HCT116 (cell line): Measurements from ENCODE around the gene SERPINA3. TPM values are rescaled to one million over a fixed set of nuclear protein-coding genes. Genes with fewer than 3 reads are reported as not detected.

Experiments used
- ATAC-seq: fragments of 200-7000 bp; cut with Tn5 transposase; 2 replicates; pipeline ENCODE4 v1.9.1; 2020; ENCODE audit warnings: mild to moderate bottlenecking, moderate library complexity
- BruUV-seq: library from RNA; stranded (reverse); fragments of 400-500 nt; replicated peaks from 2 replicates; lab custom pipeline; 2021; lab: Mats Ljungman, UMichigan
- CTCF ChIA-PET: fragments of 300-600 bp; sonication (Branson Sonifier 250); formaldehyde crosslinking; loops from one replicate; lab custom pipeline; 2021; ENCODE audit warnings: antibody characterized with exemption; lab: Charles Lee
- POLR2A ChIA-PET: fragments of 300-600, 350-600 bp; sonication (Branson Sonifier 250); formaldehyde crosslinking; loops from one replicate; lab custom pipeline; 2021; ENCODE audit warnings: antibody characterized with exemption; lab: Charles Lee
- RAD21 ChIA-PET, 2 experiments: fragments of 300-600 bp; sonication (Branson Sonifier 250); formaldehyde crosslinking; loops; one replicate each; lab custom pipeline; 2023; ENCODE audit warnings: low total read pairs in 2 of 2; ENCODE audit not compliant: uncharacterized antibody in 2 of 2, unreplicated experiment in 2 of 2, low non-redundant PET in 1 of 2; lab: Charles Lee
- DNase-seq: peaks from one replicate; pipeline ENCODE4 v3.0.0-alpha.2; 2010; ENCODE audit warnings: low read depth, low spot score
- H2AFZ ChIP-seq: fragments of 200-600 bp; shearing (Covaris generic), sonication (generic); 2 replicates; pipeline ENCODE4 v1.6.1; 2017; ENCODE audit warnings: low read depth, mixed run types, mixed read lengths, antibody characterized with exemption, low read length; ENCODE audit not compliant: poor library complexity, severe bottlenecking
- H3K27ac ChIP-seq: 2 replicates; pipeline ENCODE4 v1.5.1; 2012; ENCODE audit warnings: low read depth, low read length
- H3K27me3 ChIP-seq: fragments of 200-600 bp; sonication (generic); 2 replicates; pipeline ENCODE4 v1.6.1; 2016; ENCODE audit warnings: mixed run types, low read length, mixed read lengths; ENCODE audit not compliant: insufficient read depth
- H3K36me3 ChIP-seq, 2 experiments: fragments of 200-500 bp in 1 of 2; fragments of 200-600 bp in 1 of 2; sonication (Bioruptor generic) in 1 of 2; sonication (generic) in 1 of 2; 2 replicates each; pipeline versions ENCODE4 v1.5.1 to v1.6.1; 2014 to 2016; ENCODE audit warnings: low read length in 2 of 2, inconsistent platforms in 1 of 2, mixed read lengths in 1 of 2, mixed run types in 1 of 2; ENCODE audit not compliant: insufficient read depth in 2 of 2, control insufficient read depth in 1 of 2
- H3K4me1 ChIP-seq, 2 experiments: fragments of 200-600 bp in 1 of 2; sonication (generic) in 1 of 2; 2 replicates each; pipeline versions ENCODE4 v1.5.1 to v1.6.1; 2012 to 2017; ENCODE audit warnings: low read length in 2 of 2, inconsistent platforms in 1 of 2, mild to moderate bottlenecking in 1 of 2, mixed read lengths in 1 of 2, mixed run types in 1 of 2, moderate library complexity in 1 of 2; ENCODE audit not compliant: insufficient read depth in 2 of 2, control insufficient read depth in 1 of 2
- H3K4me2 ChIP-seq: fragments of 200-600 bp; sonication (generic); 2 replicates; pipeline ENCODE4 v1.6.1; 2017; ENCODE audit warnings: mixed run types, low read length, mixed read lengths
- H3K4me3 ChIP-seq, 2 experiments: fragments of 200-600 bp in 1 of 2; sonication (generic) in 1 of 2; replicated peaks in 1 of 2; 2 replicates each; pipeline ENCODE4 v1.5.1; 2011 to 2016; ENCODE audit warnings: low read length in 2 of 2, control low read depth in 1 of 2, low read depth in 1 of 2, mild to moderate bottlenecking in 1 of 2, mixed read lengths in 1 of 2, mixed run types in 1 of 2
- H3K79me2 ChIP-seq: fragments of 200-600 bp; sonication (generic); 2 replicates; pipeline ENCODE4 v1.6.1; 2017; ENCODE audit warnings: mild to moderate bottlenecking, mixed run types, low read length, moderate library complexity, mixed read lengths; ENCODE audit not compliant: insufficient read depth
- H3K9ac ChIP-seq: fragments of 200-600 bp; sonication (generic); 2 replicates; pipeline ENCODE4 v1.6.1; 2016; ENCODE audit warnings: low read length, mixed read lengths
- H3K9me2 ChIP-seq: fragments of 200-600 bp; sonication (generic), shearing (Covaris generic); 2 replicates; pipeline ENCODE4 v1.6.1; 2017; ENCODE audit warnings: mixed run types, mild to moderate bottlenecking, moderate library complexity; ENCODE audit not compliant: insufficient read depth
- H3K9me3 ChIP-seq, 2 experiments: fragments of 200-500 bp in 1 of 2; fragments of 200-600 bp in 1 of 2; sonication (Bioruptor generic) in 1 of 2; sonication (generic) in 1 of 2; 2 replicates each; pipeline ENCODE4 v1.6.1; 2014 to 2017; ENCODE audit warnings: low read length in 2 of 2, mixed read lengths in 2 of 2, inconsistent platforms in 1 of 2, low read depth in 1 of 2, mild to moderate bottlenecking in 1 of 2, mixed run types in 1 of 2, moderate library complexity in 1 of 2; ENCODE audit not compliant: control insufficient read depth in 1 of 2, insufficient read depth in 1 of 2
- H4K20me1 ChIP-seq: fragments of 200-600 bp; sonication (generic), shearing (Covaris generic); 2 replicates; pipeline ENCODE4 v1.6.1; 2017; ENCODE audit warnings: mixed run types, mild to moderate bottlenecking, moderate library complexity; ENCODE audit not compliant: insufficient read depth
- ATF3 ChIP-seq: IDR thresholded peaks from 2 replicates; pipeline ENCODE4 v1.6.1; 2012
- CEBPB ChIP-seq: IDR thresholded peaks from 2 replicates; pipeline ENCODE4 v1.6.1; 2012; ENCODE audit warnings: low read depth
- ELF1 ChIP-seq: IDR thresholded peaks from 2 replicates; pipeline ENCODE4 v1.6.1; 2012; ENCODE audit warnings: low read depth, borderline replicate concordance
- EZH2 ChIP-seq: fragments of 200-600 bp; sonication (generic); IDR thresholded peaks from 2 replicates; pipeline ENCODE4 v1.6.1; 2017; ENCODE audit warnings: antibody characterized with exemption, mixed run types
- EZH2phosphoT487 ChIP-seq: fragments of 200-600 bp; IDR thresholded peaks from 2 replicates; pipeline ENCODE4 v1.6.1; 2018; ENCODE audit warnings: antibody characterized with exemption, borderline replicate concordance
- FOSL1 ChIP-seq: IDR thresholded peaks from 2 replicates; pipeline ENCODE4 v1.6.1; 2012; ENCODE audit warnings: low read depth
- POLR2A ChIP-seq: IDR thresholded peaks from 2 replicates; pipeline ENCODE4 v1.7.0; 2011; ENCODE audit warnings: borderline replicate concordance; ENCODE audit not compliant: insufficient read depth, insufficient read length; ENCODE audit errors: extremely low read depth
- POLR2AphosphoS5 ChIP-seq: IDR thresholded peaks from 2 replicates; pipeline ENCODE4 v1.6.1; 2011; ENCODE audit warnings: mild to moderate bottlenecking, low read depth, low read length, moderate library complexity
- RAD21 ChIP-seq: IDR thresholded peaks from 2 replicates; pipeline ENCODE4 v1.6.1; 2012; ENCODE audit warnings: low read depth, mild to moderate bottlenecking
- SRF ChIP-seq: IDR thresholded peaks from 2 replicates; pipeline ENCODE4 v1.6.1; 2012; ENCODE audit warnings: low read depth
- YY1 ChIP-seq: IDR thresholded peaks from 2 replicates; pipeline ENCODE4 v1.6.1; 2011; ENCODE audit warnings: low read length, low read depth, moderate library complexity, mild to moderate bottlenecking; ENCODE audit not compliant: insufficient replicate concordance; ENCODE audit errors: extremely low read depth
- ZBTB33 ChIP-seq: IDR thresholded peaks from 2 replicates; pipeline ENCODE4 v1.6.1; 2011; ENCODE audit warnings: mild to moderate bottlenecking, low read length, moderate library complexity; ENCODE audit not compliant: insufficient replicate concordance; ENCODE audit errors: extremely low read depth
- ZFX ChIP-seq: fragments of 450-650 bp; IDR thresholded peaks from 2 replicates; pipeline ENCODE4 v1.6.1; 2017
- ZNF274 ChIP-seq: fragments of 200-500 bp; sonication (Bioruptor generic); IDR thresholded peaks from 2 replicates; pipeline ENCODE4 v1.6.1; 2014; ENCODE audit warnings: mild to moderate bottlenecking, low read depth, low read length, inconsistent platforms
- intact Hi-C: fragments of 100-400 bp; cut with micrococcal nuclease; formaldehyde crosslinking; loops from 2 replicates; pipeline ENCODE4 v1.10.0; 2022
- total RNA-seq: library from RNA; stranded (reverse); gene quantifications from one replicate; pipeline ENCODE4 v1.2.1, GENCODE V29; 2021; ENCODE audit not compliant: unreplicated experiment
- TF ChIP-seq, protein P1 (sequence below), 3 experiments: fragments of 200-600 bp in 1 of 3; sonication (generic) in 1 of 3; IDR thresholded peaks in 2 of 3; conservative IDR thresholded peaks in 1 of 3; 2 replicates each; pipeline ENCODE4 v1.5.1; 2012 to 2017; ENCODE audit warnings: low read depth in 2 of 3, low read length in 2 of 3, antibody characterized with exemption in 1 of 3, borderline replicate concordance in 1 of 3, control low read depth in 1 of 3, mild to moderate bottlenecking in 1 of 3, mixed read lengths in 1 of 3, mixed run types in 1 of 3, moderate library complexity in 1 of 3; ENCODE audit not compliant: insufficient read depth in 1 of 3

SERPINA3 gene
- total RNA-seq, 1 experiment from 2014 or later = 4.3 TPM

DNA sequence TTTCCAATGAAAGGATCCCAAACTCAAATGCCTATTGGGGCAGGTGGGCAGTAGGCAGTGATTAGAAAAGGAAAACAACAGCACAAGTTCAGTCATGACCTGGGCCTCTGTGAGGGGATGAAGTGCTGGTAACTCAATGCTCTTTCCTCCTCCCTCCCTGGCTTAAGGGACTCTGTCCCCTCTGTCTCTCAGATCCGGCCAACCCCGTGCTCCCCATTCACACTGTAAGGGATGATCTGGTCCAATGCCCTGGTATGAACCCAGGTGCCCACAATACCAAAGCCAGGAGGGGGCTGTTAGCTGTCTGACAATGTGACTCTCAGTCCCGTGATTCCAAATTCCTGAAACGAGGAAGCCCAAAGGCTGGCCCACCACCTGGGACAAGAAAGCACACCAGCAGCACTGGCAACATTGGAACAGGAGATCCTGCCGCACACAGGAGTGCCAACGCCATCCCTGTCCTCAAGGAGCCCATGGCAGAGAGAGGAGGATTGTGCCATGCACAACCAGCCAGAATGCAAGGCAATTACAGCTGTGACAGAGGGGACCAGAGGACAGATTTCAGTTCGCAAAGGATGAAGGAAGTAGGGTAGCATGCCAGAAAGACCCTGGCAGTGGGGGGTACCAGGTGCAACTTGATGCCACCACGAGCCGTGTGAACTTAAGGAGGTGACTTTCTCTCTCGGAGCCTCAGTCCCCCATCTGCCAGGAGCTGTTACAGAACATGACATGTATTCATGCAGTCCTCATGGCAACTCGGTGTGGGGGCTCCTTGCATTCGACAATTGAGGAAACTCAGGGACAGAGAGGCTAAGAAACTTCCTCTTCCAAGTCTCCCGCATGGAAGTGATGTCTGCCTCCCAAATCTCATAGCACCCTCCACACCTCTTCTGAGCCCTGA is 37.6 kb downstream of the SERPINA3 start:
- TF ChIP-seq FOSL1 = no peak
- TF ChIP-seq ZNF274 = no peak
- TF ChIP-seq POLR2AphosphoS5 = no peak
- no peak for TF ChIP-seq POLR2A
- TF ChIP-seq ZFX = no peak
- TF ChIP-seq EZH2 = no peak
- TF ChIP-seq CEBPB = no peak
- no peak for TF ChIP-seq ATF3
- TF ChIP-seq EZH2phosphoT487 = no peak
- TF ChIP-seq SRF = no peak
- no peak overlapping the region for H3K4me3 ChIP-seq
- peaks cover 3 to 7% of the 10 kb centered on the region in 2 experiments; a peak in 1 of 4 replicates for H3K9me3 ChIP-seq
- no peak for DNase-seq
- POLR2A ChIA-PET = no interaction called here
- no peaks in the 10 kb centered on the region for H4K20me1 ChIP-seq
- H3K27ac ChIP-seq = no peak overlapping the region
- no peak overlapping the region for H3K4me2 ChIP-seq
- BruUV-seq = no TSS peak
- no peaks in the 10 kb centered on the region for H3K36me3 ChIP-seq
- H3K9me2 ChIP-seq = no peaks in the 10 kb centered on the region
- ATAC-seq = no peak
- RAD21 ChIA-PET = no interaction called here
- no peak overlapping the region for H2AFZ ChIP-seq
- H3K4me1 ChIP-seq = peaks cover 0 to 13% of the 10 kb centered on the region in 2 experiments; a peak in 2 of 4 replicates
- intact Hi-C loops = no loop called here
- no peak overlapping the region for H3K9ac ChIP-seq
- H3K27me3 ChIP-seq = no peaks in the 10 kb centered on the region
- CTCF ChIA-PET = no interaction called here
- H3K79me2 ChIP-seq = no peaks in the 10 kb centered on the region

DNA sequence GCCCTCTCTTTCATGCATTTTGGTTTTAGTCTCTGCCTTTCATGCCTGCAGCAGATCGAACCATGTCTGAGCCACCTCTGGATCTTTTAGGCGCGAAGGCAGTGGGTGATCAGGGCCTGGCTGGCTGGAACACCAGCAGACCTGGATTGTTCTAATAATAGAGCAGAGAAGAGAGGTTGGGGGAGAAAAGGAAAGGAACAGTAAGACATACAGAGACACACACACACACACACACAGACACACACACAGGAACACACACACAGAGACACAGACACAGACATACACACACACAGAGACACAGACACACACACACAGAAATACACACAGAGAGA is 38.2 kb downstream of the SERPINA3 start:
- no peak for ATAC-seq
- no peak overlapping the region for H3K4me2 ChIP-seq
- ChIA-PET POLR2A (no interaction called here), CTCF (no interaction called here), RAD21 (no interaction called here)
- no peak overlapping the region for H3K4me3 ChIP-seq
- no peak overlapping the region for H3K27ac ChIP-seq
- no peaks in the 10 kb centered on the region for H3K79me2 ChIP-seq
- no peak overlapping the region for H2AFZ ChIP-seq
- BruUV-seq = no TSS peak
- H3K4me1 ChIP-seq = peaks cover 0 to 13% of the 10 kb centered on the region in 2 experiments; a peak in 2 of 4 replicates
- H3K36me3 ChIP-seq = no peaks in the 10 kb centered on the region
- H3K9ac ChIP-seq = no peak overlapping the region
- H3K27me3 ChIP-seq = no peaks in the 10 kb centered on the region
- H4K20me1 ChIP-seq = no peaks in the 10 kb centered on the region
- H3K9me2 ChIP-seq = no peaks in the 10 kb centered on the region
- peaks cover 3 to 7% of the 10 kb centered on the region in 2 experiments; a peak in 1 of 4 replicates for H3K9me3 ChIP-seq
- intact Hi-C loops = no loop called here
- DNase-seq = no peak
- TF ChIP-seq ZNF274 (no peak), POLR2AphosphoS5 (no peak), ELF1 (no peak), ZBTB33 (no peak), RAD21 (no peak), POLR2A (no peak), YY1 (no peak), ATF3 (no peak), ZFX (no peak)
- TF ChIP-seq, protein P1, sequence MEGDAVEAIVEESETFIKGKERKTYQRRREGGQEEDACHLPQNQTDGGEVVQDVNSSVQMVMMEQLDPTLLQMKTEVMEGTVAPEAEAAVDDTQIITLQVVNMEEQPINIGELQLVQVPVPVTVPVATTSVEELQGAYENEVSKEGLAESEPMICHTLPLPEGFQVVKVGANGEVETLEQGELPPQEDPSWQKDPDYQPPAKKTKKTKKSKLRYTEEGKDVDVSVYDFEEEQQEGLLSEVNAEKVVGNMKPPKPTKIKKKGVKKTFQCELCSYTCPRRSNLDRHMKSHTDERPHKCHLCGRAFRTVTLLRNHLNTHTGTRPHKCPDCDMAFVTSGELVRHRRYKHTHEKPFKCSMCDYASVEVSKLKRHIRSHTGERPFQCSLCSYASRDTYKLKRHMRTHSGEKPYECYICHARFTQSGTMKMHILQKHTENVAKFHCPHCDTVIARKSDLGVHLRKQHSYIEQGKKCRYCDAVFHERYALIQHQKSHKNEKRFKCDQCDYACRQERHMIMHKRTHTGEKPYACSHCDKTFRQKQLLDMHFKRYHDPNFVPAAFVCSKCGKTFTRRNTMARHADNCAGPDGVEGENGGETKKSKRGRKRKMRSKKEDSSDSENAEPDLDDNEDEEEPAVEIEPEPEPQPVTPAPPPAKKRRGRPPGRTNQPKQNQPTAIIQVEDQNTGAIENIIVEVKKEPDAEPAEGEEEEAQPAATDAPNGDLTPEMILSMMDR (IDR thresholded peaks at IDR 0.05 in 2 of 3, conservative IDR thresholded peaks at IDR 0.05 in 1 of 3; ENCODE audit: borderline replicate concordance in 1 of 3, insufficient read depth in 1 of 3, low read depth in 2 of 3, low read length in 2 of 3) = no peak
